ENCODE results near the gene HDAC1. TPM values are rescaled to one million over a fixed set of nuclear protein-coding genes. Genes with fewer than 3 reads are reported as not detected.

The HDAC1 gene
- total and polyA plus RNA-seq, 2 of the 13 experiments (the other 11 are each of a cell fraction or from before 2014, with no cell fraction given): 93.5 to 189 TPM

DNA sequence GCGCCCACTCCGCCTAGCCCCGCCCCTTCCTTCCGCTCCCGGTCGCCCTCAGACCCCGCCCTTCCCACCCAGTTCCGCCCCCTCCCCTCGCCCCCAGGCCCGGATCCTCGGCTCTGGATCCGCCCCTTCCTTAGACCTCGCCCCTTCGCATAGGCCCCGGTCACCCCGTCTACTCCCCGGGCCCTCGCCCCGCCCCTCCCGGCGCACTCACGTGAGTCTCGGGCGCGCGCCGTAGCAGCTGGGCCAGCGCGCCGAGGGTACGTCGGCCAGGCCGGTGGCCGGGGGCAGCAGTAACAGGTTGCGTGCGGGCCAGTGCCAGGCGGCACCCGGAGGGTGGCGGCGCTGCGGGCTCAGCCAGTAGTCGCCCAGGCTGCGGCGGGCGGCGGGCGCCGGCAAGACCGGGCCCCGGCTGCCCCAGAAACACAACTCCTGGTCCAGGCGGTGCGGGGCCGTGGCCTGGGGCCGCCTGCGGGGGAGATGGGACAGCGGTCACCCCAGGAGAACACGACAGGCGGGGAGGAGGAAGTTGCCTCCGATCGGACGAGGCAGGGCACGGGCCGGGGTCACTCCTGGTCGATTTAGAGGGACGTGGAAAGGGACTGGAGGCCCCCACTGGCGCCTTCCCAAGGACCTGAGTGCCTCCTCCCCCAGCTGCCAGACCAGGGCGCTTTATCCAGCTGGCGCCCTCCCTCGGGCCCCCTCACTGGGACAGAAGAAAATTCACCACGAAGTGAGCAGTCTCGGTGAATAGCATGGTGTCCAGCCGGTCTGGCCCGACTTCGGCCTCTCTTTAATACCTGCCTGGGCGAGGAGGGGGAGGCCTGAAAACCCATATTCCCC is 59.7 kb downstream of the HDAC1 start (continued):
- TF ChIP-seq, protein P1, sequence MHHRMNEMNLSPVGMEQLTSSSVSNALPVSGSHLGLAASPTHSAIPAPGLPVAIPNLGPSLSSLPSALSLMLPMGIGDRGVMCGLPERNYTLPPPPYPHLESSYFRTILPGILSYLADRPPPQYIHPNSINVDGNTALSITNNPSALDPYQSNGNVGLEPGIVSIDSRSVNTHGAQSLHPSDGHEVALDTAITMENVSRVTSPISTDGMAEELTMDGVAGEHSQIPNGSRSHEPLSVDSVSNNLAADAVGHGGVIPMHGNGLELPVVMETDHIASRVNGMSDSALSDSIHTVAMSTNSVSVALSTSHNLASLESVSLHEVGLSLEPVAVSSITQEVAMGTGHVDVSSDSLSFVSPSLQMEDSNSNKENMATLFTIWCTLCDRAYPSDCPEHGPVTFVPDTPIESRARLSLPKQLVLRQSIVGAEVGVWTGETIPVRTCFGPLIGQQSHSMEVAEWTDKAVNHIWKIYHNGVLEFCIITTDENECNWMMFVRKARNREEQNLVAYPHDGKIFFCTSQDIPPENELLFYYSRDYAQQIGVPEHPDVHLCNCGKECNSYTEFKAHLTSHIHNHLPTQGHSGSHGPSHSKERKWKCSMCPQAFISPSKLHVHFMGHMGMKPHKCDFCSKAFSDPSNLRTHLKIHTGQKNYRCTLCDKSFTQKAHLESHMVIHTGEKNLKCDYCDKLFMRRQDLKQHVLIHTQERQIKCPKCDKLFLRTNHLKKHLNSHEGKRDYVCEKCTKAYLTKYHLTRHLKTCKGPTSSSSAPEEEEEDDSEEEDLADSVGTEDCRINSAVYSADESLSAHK (CRISPR knock-in tag; IDR thresholded peaks at IDR 0.05; ENCODE audit: borderline replicate concordance): no peak
- TF ChIP-seq POGZ (CRISPR knock-in tag; IDR thresholded peaks at IDR 0.05) (0 out of 2 replicates have a peak, but pooled peaks have one; percentile 0), ATM (IDR thresholded peaks at IDR 0.05; ENCODE audit: borderline replicate concordance) (no peak), IRF2 (CRISPR knock-in tag; IDR thresholded peaks at IDR 0.05) (no peak), ETV5 (CRISPR knock-in tag; IDR thresholded peaks at IDR 0.05; ENCODE audit: borderline replicate concordance) (no peak; the same call in 1 of the 2 replicates), ZFAT (CRISPR knock-in tag; conservative IDR thresholded peaks at IDR 0.05) (no peak; the same call in 1 of the 2 replicates), EHMT2 (IDR thresholded peaks at IDR 0.05; ENCODE audit: borderline replicate concordance, low read depth, low read length) (no peak), POLR2AphosphoS2 (IDR thresholded peaks at IDR 0.05; ENCODE audit: low read depth, low read length) (no peak), FOXK2 (IDR thresholded peaks at IDR 0.05) (no peak), KLF15 (CRISPR knock-in tag; IDR thresholded peaks at IDR 0.05; ENCODE audit: borderline replicate concordance) (no peak), PAX8 (CRISPR knock-in tag; IDR thresholded peaks at IDR 0.05; ENCODE audit: borderline replicate concordance) (no peak), ZNF530 (CRISPR knock-in tag; IDR thresholded peaks at IDR 0.05; ENCODE audit: low read depth) (no peak), GTF2F1 (IDR thresholded peaks at IDR 0.05; ENCODE audit: low read length) (no peak), ASH2L (IDR thresholded peaks at IDR 0.05; ENCODE audit: insufficient read length, low read depth, low read length) (peak; percentile 39), ZEB1 (IDR thresholded peaks at IDR 0.05; ENCODE audit: insufficient replicate concordance, low read depth) (no peak), ZNF10 (CRISPR knock-in tag; IDR thresholded peaks at IDR 0.05; ENCODE audit: borderline replicate concordance, low read depth) (no peak), ZNF343 (CRISPR knock-in tag; IDR thresholded peaks at IDR 0.05) (no peak), ZNF709 (CRISPR knock-in tag; IDR thresholded peaks at IDR 0.05) (no peak), PHF21A (CRISPR knock-in tag; IDR thresholded peaks at IDR 0.05) (no peak; the same call in 1 of the 2 replicates)
- TF ChIP-seq, protein P2, sequence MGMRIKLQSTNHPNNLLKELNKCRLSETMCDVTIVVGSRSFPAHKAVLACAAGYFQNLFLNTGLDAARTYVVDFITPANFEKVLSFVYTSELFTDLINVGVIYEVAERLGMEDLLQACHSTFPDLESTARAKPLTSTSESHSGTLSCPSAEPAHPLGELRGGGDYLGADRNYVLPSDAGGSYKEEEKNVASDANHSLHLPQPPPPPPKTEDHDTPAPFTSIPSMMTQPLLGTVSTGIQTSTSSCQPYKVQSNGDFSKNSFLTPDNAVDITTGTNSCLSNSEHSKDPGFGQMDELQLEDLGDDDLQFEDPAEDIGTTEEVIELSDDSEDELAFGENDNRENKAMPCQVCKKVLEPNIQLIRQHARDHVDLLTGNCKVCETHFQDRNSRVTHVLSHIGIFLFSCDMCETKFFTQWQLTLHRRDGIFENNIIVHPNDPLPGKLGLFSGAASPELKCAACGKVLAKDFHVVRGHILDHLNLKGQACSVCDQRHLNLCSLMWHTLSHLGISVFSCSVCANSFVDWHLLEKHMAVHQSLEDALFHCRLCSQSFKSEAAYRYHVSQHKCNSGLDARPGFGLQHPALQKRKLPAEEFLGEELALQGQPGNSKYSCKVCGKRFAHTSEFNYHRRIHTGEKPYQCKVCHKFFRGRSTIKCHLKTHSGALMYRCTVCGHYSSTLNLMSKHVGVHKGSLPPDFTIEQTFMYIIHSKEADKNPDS (CRISPR knock-in tag; IDR thresholded peaks at IDR 0.05): no peak
- TF ChIP-seq, protein P3, sequence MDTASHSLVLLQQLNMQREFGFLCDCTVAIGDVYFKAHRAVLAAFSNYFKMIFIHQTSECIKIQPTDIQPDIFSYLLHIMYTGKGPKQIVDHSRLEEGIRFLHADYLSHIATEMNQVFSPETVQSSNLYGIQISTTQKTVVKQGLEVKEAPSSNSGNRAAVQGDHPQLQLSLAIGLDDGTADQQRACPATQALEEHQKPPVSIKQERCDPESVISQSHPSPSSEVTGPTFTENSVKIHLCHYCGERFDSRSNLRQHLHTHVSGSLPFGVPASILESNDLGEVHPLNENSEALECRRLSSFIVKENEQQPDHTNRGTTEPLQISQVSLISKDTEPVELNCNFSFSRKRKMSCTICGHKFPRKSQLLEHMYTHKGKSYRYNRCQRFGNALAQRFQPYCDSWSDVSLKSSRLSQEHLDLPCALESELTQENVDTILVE (CRISPR knock-in tag; IDR thresholded peaks at IDR 0.05): no peak
- TF ChIP-seq, protein P4, sequence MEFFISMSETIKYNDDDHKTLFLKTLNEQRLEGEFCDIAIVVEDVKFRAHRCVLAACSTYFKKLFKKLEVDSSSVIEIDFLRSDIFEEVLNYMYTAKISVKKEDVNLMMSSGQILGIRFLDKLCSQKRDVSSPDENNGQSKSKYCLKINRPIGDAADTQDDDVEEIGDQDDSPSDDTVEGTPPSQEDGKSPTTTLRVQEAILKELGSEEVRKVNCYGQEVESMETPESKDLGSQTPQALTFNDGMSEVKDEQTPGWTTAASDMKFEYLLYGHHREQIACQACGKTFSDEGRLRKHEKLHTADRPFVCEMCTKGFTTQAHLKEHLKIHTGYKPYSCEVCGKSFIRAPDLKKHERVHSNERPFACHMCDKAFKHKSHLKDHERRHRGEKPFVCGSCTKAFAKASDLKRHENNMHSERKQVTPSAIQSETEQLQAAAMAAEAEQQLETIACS (CRISPR knock-in tag; IDR thresholded peaks at IDR 0.05): peak; percentile 93

All from HepG2 (cell line).